ENCODE measurements around the gene GRM5.

- no peak for TF ChIP-seq CTCF (IDR thresholded peaks at IDR 0.05)
- TF ChIP-seq REST (IDR thresholded peaks at IDR 0.05; ENCODE audit: insufficient read depth in 1 of 2, low read depth in 2 of 2, low read length in 1 of 2): no peak
- no peak for TF ChIP-seq POLR2AphosphoS5 (IDR thresholded peaks at IDR 0.05; ENCODE audit: low read depth, low read length)
- no peak for TF ChIP-seq SIN3A (IDR thresholded peaks at IDR 0.05; ENCODE audit: borderline replicate concordance, insufficient read depth, low read depth, low read length)
- no peak for TF ChIP-seq TCF7L2 (IDR thresholded peaks at IDR 0.05; ENCODE audit: low read depth, low read length)
Observed at GRCh38 chr11:88454881-88455280, 610.9 kb downstream of the GRM5 start.

All from Panc1 (cell line).